Keratinocyte (primary cell): Measurements from ENCODE around the gene CCBE1. TPM values are rescaled to one million over a fixed set of nuclear protein-coding genes. Genes with fewer than 3 reads are reported as not detected.

ENCODE experiments used
- DNase-seq: peaks from one replicate; pipeline ENCODE4 v3.0.0-alpha.2; 2011; ENCODE audit warnings: low read depth, missing footprints, low spot score
- FAIRE-seq: peaks from 2 replicates; lab custom pipeline; 2011; peaks lifted over from hg19 to GRCh38; lab: Jason Lieb, UNC
- H2AFZ ChIP-seq: 2 replicates; pipeline ENCODE4 v1.6.0; 2012; ENCODE audit warnings: low read length, control low read depth, inconsistent platforms; ENCODE audit not compliant: control insufficient read depth
- H3K27ac ChIP-seq: 2 replicates; pipeline ENCODE4 v1.5.1; 2011; ENCODE audit warnings: low read length; ENCODE audit not compliant: control insufficient read depth, insufficient read depth
- H3K27me3 ChIP-seq: 3 replicates; pipeline ENCODE4 v1.6.0; 2011; ENCODE audit warnings: low read length; ENCODE audit not compliant: control insufficient read depth, insufficient read depth; ENCODE audit errors: extremely low read depth
- H3K36me3 ChIP-seq, 2 experiments: 2 replicates in 1 of 2; 3 replicates in 1 of 2; pipeline ENCODE4 v1.5.1; 2011; ENCODE audit warnings: low read length in 2 of 2, mild to moderate bottlenecking in 1 of 2; ENCODE audit not compliant: control insufficient read depth in 2 of 2, insufficient read depth in 2 of 2; ENCODE audit errors: extremely low read depth in 1 of 2
- H3K4me1 ChIP-seq: 3 replicates; pipeline ENCODE4 v1.5.1; 2011; ENCODE audit warnings: low read length; ENCODE audit not compliant: control insufficient read depth, insufficient read depth; ENCODE audit errors: extremely low read depth
- H3K4me2 ChIP-seq: 3 replicates; pipeline ENCODE4 v1.6.0; 2011; ENCODE audit warnings: low read depth, low read length; ENCODE audit not compliant: control insufficient read depth, insufficient read depth; ENCODE audit errors: extremely low read depth
- H3K4me3 ChIP-seq, 3 experiments: fragments of 200-600 bp in 1 of 3; sonication (generic) in 1 of 3; 2 replicates in 2 of 3; 3 replicates in 1 of 3; pipeline ENCODE4 v1.5.1; 2011 to 2016; ENCODE audit warnings: low read length in 3 of 3, mild to moderate bottlenecking in 3 of 3, control low read depth in 2 of 3, inconsistent platforms in 1 of 3, low read depth in 1 of 3, mixed read lengths in 1 of 3, mixed run types in 1 of 3, moderate library complexity in 1 of 3; ENCODE audit not compliant: control insufficient read depth in 2 of 3, insufficient read depth in 2 of 3; ENCODE audit errors: extremely low read depth in 1 of 3
- H3K79me2 ChIP-seq: 2 replicates; pipeline ENCODE4 v1.6.0; 2012; ENCODE audit warnings: low read length; ENCODE audit not compliant: control insufficient read depth, insufficient read depth
- H3K9ac ChIP-seq: 3 replicates; pipeline ENCODE4 v1.6.0; 2011; ENCODE audit warnings: low read length; ENCODE audit not compliant: control insufficient read depth, insufficient read depth; ENCODE audit errors: extremely low read depth
- H3K9me1 ChIP-seq: 3 replicates; pipeline ENCODE4 v1.6.0; 2011; ENCODE audit warnings: low read length; ENCODE audit not compliant: control insufficient read depth, insufficient read depth; ENCODE audit errors: extremely low read depth
- H3K9me3 ChIP-seq: 2 replicates; pipeline ENCODE4 v1.5.1; 2012; ENCODE audit warnings: low read depth, low read length; ENCODE audit not compliant: control insufficient read depth
- H4K20me1 ChIP-seq: 3 replicates; pipeline ENCODE4 v1.6.0; 2011; ENCODE audit warnings: low read length; ENCODE audit not compliant: control insufficient read depth, insufficient read depth; ENCODE audit errors: extremely low read depth
- EZH2 ChIP-seq: IDR thresholded peaks from one replicate; pipeline ENCODE4 v1.6.1; 2012; ENCODE audit warnings: inconsistent platforms, mild to moderate bottlenecking, low read length, moderate library complexity
- dilution Hi-C: fragments of 300-500 bp; cut with MboI; formaldehyde crosslinking; loops from one replicate; pipeline ENCODE4 v1.7.0; 2020; ENCODE audit warnings: low sequenced_read_pairs; ENCODE audit not compliant: extremely low pct_ligation_motif_present
- polyA plus RNA-seq, 5 experiments: library from polyadenylated mRNA; depleted of rRNA in 3 of 5; stranded (reverse) in 3 of 5; stranded (forward) in 1 of 5; unstranded in 1 of 5; fragments of >200 nt; gene quantifications; 1 replicate in 1 of 5; 2 replicates in 3 of 5; 3 replicates in 1 of 5; pipeline versions ENCODE4 v1.2.1 to v1.2.3, GENCODE V29; 2011 to 2012; ENCODE audit warnings: missing spikeins in 2 of 5, low read depth in 1 of 5, low replicate concordance in 1 of 5
- TF ChIP-seq, protein P1 (sequence below), 3 experiments: IDR thresholded peaks in 1 of 3; conservative IDR thresholded peaks in 1 of 3; optimal IDR thresholded peaks in 1 of 3; 2 replicates in 2 of 3; 3 replicates in 1 of 3; pipeline versions ENCODE3 to v1.5.1; 2011; ENCODE audit warnings: low read length in 3 of 3, mild to moderate bottlenecking in 3 of 3, moderate library complexity in 2 of 3, control low read depth in 1 of 3, inconsistent platforms in 1 of 3; ENCODE audit not compliant: insufficient read depth in 2 of 3; ENCODE audit errors: extremely low read depth in 1 of 3

The CCBE1 gene
- polyA plus RNA-seq, 1 donor (not counting 4 experiments of a cell fraction or from before 2014, with no cell fraction given) = 20.1 TPM

GRCh38 chr18:59619816-59620215 is 77.4 kb downstream of the CCBE1 start:
- Histone ChIP-seq H2AFZ (no peak overlapping the region), H3K36me3 (no peaks in the 10 kb centered on the region), H3K9me1 (peaks cover 5% of the 10 kb centered on the region), H3K27me3 (no peaks in the 10 kb centered on the region), H3K79me2 (peaks cover 2% of the 10 kb centered on the region), H3K4me1 (peaks cover 33% of the 10 kb centered on the region), H4K20me1 (no peaks in the 10 kb centered on the region), H3K27ac (no peak overlapping the region), H3K9me3 (no peaks in the 10 kb centered on the region), H3K9ac (no peak overlapping the region), H3K4me2 (no peak overlapping the region), H3K4me3 (no peak overlapping the region)
- dilution Hi-C loops = no loop called here
- DNase-seq = no peak
- TF ChIP-seq, protein P1, sequence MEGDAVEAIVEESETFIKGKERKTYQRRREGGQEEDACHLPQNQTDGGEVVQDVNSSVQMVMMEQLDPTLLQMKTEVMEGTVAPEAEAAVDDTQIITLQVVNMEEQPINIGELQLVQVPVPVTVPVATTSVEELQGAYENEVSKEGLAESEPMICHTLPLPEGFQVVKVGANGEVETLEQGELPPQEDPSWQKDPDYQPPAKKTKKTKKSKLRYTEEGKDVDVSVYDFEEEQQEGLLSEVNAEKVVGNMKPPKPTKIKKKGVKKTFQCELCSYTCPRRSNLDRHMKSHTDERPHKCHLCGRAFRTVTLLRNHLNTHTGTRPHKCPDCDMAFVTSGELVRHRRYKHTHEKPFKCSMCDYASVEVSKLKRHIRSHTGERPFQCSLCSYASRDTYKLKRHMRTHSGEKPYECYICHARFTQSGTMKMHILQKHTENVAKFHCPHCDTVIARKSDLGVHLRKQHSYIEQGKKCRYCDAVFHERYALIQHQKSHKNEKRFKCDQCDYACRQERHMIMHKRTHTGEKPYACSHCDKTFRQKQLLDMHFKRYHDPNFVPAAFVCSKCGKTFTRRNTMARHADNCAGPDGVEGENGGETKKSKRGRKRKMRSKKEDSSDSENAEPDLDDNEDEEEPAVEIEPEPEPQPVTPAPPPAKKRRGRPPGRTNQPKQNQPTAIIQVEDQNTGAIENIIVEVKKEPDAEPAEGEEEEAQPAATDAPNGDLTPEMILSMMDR (optimal IDR thresholded peaks at IDR 0.05 in 1 of 3, IDR thresholded peaks at IDR 0.05 in 1 of 3, conservative IDR thresholded peaks at IDR 0.05 in 1 of 3; ENCODE audit: extremely low read depth in 1 of 3, insufficient read depth in 2 of 3, low read length in 3 of 3) = no peak
- no peak for TF ChIP-seq EZH2
- no peak for FAIRE-seq

GRCh38 chr18:59617468-59617932 is 79.7 kb downstream of the CCBE1 start:
- Histone ChIP-seq H3K4me1 (peaks cover 29% of the 10 kb centered on the region), H3K27ac (no peak overlapping the region), H2AFZ (no peak overlapping the region), H4K20me1 (no peaks in the 10 kb centered on the region), H3K4me2 (no peak overlapping the region), H3K9ac (no peak overlapping the region), H3K79me2 (no peaks in the 10 kb centered on the region), H3K4me3 (no peak overlapping the region), H3K9me1 (peaks cover 5% of the 10 kb centered on the region), H3K27me3 (no peaks in the 10 kb centered on the region), H3K36me3 (no peaks in the 10 kb centered on the region), H3K9me3 (no peaks in the 10 kb centered on the region)
- dilution Hi-C loops = no loop called here
- FAIRE-seq (peak; percentile 13), DNase-seq (no peak)
- TF ChIP-seq, protein P1 (optimal IDR thresholded peaks at IDR 0.05 in 1 of 3, IDR thresholded peaks at IDR 0.05 in 1 of 3, conservative IDR thresholded peaks at IDR 0.05 in 1 of 3; ENCODE audit: extremely low read depth in 1 of 3, insufficient read depth in 2 of 3, low read length in 3 of 3) = no peak
- TF ChIP-seq EZH2 = no peak
